ENCODE data around the gene KAZN. TPM values are rescaled to one million over a fixed set of nuclear protein-coding genes. Genes with fewer than 3 reads are reported as not detected.

KAZN gene
- total RNA-seq, 1 donor from 2014 or later: 1.1 TPM

GRCh38 chr1:15051882-15052528 lies 453.5 kb downstream of the KAZN start:
- Mint-ChIP-seq H3K27me3 (no peaks in the 10 kb centered on the region), H3K4me1 (no peaks in the 10 kb centered on the region), H3K36me3 (ENCODE audit: low read depth) (no peaks in the 10 kb centered on the region), H3K4me3 (no peak overlapping the region), H3K9me3 (no peaks in the 10 kb centered on the region), H3K27ac (no peak overlapping the region)
- intact Hi-C loops (cut with micrococcal nuclease): no loop called here
- no peak for DNase-seq

DNA sequence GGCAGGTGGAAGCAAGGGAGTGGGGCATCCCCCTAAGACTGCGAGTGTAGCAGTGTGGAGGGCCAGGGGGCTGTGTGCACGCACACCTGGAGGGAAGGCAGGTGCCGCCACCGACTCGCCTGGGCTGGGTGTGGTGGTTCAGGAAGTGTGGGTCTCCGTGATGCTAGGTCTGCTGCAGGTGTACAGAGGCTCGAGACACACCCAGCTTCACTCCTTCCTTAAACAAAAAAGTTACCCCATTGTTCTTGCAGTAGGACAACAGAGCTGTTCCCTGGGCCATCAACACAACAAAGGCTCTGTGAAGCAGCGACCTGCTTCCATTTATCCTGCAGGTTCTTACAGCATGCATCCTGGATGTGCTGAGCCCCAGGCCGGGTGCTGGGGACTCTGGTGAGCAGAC lies 454.7 kb downstream of the KAZN start:
- H3K27ac Mint-ChIP-seq: no peak overlapping the region
- no peak overlapping the region for H3K4me3 Mint-ChIP-seq
- H3K4me1 Mint-ChIP-seq: no peaks in the 10 kb centered on the region
- H3K27me3 Mint-ChIP-seq: no peaks in the 10 kb centered on the region
- no peaks in the 10 kb centered on the region for H3K36me3 Mint-ChIP-seq (ENCODE audit: low read depth)
- intact Hi-C loops (cut with micrococcal nuclease): no loop called here
- no peak for DNase-seq
- H3K9me3 Mint-ChIP-seq: no peaks in the 10 kb centered on the region

DNA sequence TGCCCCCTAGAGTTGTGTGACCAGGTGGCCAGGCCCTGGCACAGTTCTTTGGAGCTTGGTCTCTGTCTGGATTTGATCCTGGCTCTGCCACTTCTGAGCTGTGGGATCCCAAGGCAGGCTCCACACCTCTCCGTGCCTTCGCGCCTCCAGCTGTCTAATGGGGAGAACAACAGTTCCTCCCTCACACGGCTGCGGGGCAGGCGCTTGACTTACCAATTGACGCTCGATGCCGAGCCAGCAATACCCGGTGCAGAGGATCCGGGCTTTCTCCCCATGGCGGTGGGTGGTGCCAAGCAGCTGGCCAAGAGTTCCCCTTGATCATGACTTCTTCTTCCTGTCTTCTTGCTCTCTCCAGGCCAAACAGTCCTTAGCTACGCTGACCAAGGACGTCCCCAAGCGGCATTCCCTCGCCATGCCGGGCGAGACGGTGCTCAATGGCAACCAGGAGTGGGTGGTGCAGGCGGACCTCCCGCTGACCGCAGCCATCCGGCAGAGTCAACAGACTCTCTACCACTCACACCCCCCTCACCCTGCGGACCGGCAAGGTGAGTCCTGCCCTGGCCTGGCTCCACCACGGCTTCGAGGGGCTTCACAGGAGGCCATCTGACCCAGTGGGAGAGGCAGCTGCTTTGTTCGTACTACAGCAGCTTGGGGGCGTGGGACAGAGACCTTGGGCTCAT lies 457.4 kb downstream of the KAZN start:
- H3K9me3 Mint-ChIP-seq: no peaks in the 10 kb centered on the region
- no peak overlapping the region for H3K4me3 Mint-ChIP-seq
- intact Hi-C loops (cut with micrococcal nuclease): no loop called here
- no peaks in the 10 kb centered on the region for H3K4me1 Mint-ChIP-seq
- no peak overlapping the region for H3K27ac Mint-ChIP-seq
- no peaks in the 10 kb centered on the region for H3K27me3 Mint-ChIP-seq
- no peaks in the 10 kb centered on the region for H3K36me3 Mint-ChIP-seq (ENCODE audit: low read depth)
- DNase-seq: no peak

GRCh38 chr1:15056515-15057285 lies 458.2 kb downstream of the KAZN start:
- no peaks in the 10 kb centered on the region for H3K36me3 Mint-ChIP-seq (ENCODE audit: low read depth)
- no peak overlapping the region for H3K4me3 Mint-ChIP-seq
- H3K9me3 Mint-ChIP-seq: no peaks in the 10 kb centered on the region
- DNase-seq: no peak
- intact Hi-C loops (cut with micrococcal nuclease): no loop called here
- H3K27me3 Mint-ChIP-seq: no peaks in the 10 kb centered on the region
- H3K27ac Mint-ChIP-seq: no peak overlapping the region
- no peaks in the 10 kb centered on the region for H3K4me1 Mint-ChIP-seq

- H3K27ac Mint-ChIP-seq: no peak overlapping the region
- no peaks in the 10 kb centered on the region for H3K9me3 Mint-ChIP-seq
- no peak overlapping the region for H3K4me3 Mint-ChIP-seq
- intact Hi-C loops (cut with micrococcal nuclease): no loop called here
- DNase-seq: no peak
- H3K4me1 Mint-ChIP-seq: no peaks in the 10 kb centered on the region
- no peaks in the 10 kb centered on the region for H3K36me3 Mint-ChIP-seq (ENCODE audit: low read depth)
- no peaks in the 10 kb centered on the region for H3K27me3 Mint-ChIP-seq
These were observed 459.3 kb downstream of the KAZN start for GRCh38 chr1:15057834-15058233.

DNA sequence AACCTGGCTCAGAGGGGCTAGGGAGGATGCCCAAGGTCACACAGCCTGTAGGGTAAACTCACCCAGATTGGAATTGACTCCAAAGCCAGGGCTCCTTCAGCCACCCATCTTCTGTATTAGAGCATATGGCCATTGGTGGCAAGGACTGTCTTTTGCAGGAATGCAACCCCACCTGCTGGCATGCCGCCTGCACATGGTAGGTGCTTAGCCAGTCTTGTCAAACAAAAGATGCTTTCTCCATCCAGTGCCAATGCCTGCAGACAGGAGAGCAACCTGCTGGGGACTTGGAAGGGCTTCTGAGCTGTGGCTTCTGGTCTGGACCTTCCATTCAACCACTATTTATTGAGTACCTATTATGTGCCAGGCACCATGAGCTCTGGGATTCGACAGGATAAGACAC lies 459.8 kb downstream of the KAZN start:
- Mint-ChIP-seq H3K4me1 (no peaks in the 10 kb centered on the region), H3K4me3 (no peak overlapping the region), H3K9me3 (no peaks in the 10 kb centered on the region), H3K27ac (no peak overlapping the region), H3K27me3 (no peaks in the 10 kb centered on the region), H3K36me3 (ENCODE audit: low read depth) (no peaks in the 10 kb centered on the region)
- intact Hi-C loops (cut with micrococcal nuclease): no loop called here
- no peak for DNase-seq

- no peaks in the 10 kb centered on the region for H3K27me3 Mint-ChIP-seq
- intact Hi-C loops (cut with micrococcal nuclease): no loop called here
- H3K4me1 Mint-ChIP-seq: no peaks in the 10 kb centered on the region
- no peaks in the 10 kb centered on the region for H3K36me3 Mint-ChIP-seq (ENCODE audit: low read depth)
- no peak for DNase-seq
- H3K4me3 Mint-ChIP-seq: no peak overlapping the region
- no peak overlapping the region for H3K27ac Mint-ChIP-seq
- H3K9me3 Mint-ChIP-seq: no peaks in the 10 kb centered on the region
These were observed 461.6 kb downstream of the KAZN start for GRCh38 chr1:15060104-15060503.

DNA sequence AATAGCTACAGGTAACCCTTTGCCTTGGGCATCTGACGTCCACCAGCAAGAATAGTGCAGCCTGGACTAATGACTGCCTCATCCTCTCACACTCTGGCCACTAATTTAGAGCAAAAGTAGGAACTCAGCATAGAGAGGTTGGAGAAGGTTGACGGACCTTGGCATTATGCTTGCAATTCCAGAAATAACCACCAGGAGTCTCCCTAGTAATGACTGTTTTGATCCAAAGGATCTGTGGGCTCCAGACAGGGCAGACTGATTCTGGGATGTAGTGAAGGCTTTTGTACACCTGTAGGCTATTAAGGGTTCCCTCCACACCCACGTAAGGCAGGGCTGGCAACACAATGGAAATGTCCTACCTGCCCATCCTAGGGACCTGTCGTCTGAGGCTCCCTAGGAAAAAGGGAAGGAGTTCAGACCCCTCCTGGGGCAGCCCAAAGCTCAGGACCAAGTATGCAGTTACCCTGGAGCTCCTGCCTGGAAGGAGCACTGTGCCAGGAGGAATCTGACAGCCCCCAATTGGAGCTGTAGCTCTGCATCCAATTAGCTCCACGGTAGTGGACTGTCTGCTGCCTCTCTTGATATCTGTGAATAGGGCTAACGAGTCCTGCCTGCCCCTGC lies 464.1 kb downstream of the KAZN start:
- intact Hi-C loops (cut with micrococcal nuclease): no loop called here
- Mint-ChIP-seq H3K27me3 (no peaks in the 10 kb centered on the region), H3K36me3 (ENCODE audit: low read depth) (no peaks in the 10 kb centered on the region), H3K27ac (no peak overlapping the region), H3K4me1 (no peaks in the 10 kb centered on the region), H3K9me3 (no peaks in the 10 kb centered on the region), H3K4me3 (no peak overlapping the region)
- DNase-seq: no peak

DNA sequence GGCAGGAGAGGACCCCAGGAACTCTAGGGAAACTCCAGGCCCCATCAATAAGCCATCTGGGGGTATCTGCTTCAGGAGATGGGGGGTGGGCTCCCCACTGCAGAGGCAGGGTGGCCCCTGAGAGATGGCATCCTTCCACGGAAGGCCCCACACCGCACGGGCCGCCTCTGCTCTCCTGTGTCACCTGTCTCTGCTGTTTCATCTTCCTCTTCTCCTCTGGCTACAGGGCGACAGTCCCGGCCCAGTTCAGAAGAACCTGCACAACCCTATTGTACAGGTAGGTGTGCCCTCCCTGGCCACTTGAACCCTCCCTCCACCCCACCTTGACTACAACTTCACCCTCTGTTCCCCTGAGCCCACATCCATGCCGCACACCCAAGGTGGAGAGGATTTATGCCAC lies 464.9 kb downstream of the KAZN start:
- Mint-ChIP-seq H3K4me3 (no peak overlapping the region), H3K36me3 (ENCODE audit: low read depth) (no peaks in the 10 kb centered on the region)
- intact Hi-C loops (cut with micrococcal nuclease): no loop called here

DNA sequence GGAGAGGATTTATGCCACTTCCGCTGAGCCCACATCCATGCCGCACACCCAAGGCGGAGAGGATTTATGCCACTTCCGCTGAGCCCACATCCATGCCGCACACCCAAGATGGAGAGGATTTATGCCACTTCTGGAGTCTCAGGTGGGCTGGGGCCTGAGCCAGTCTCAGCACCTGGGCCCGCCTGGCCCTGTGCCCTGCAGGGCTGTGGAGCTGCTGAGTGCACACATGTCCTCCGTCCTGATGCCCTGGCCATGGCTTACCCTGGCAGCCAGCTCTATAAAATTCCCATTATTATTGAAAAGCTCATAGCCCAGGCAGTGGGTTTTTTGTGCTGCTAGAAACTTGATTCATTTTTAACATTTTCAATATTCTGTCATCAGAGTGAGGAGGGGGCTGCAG lies 465.3 kb downstream of the KAZN start:
- Mint-ChIP-seq H3K36me3 (ENCODE audit: low read depth) (no peaks in the 10 kb centered on the region), H3K27ac (no peak overlapping the region), H3K9me3 (no peaks in the 10 kb centered on the region), H3K4me3 (no peak overlapping the region), H3K27me3 (no peaks in the 10 kb centered on the region), H3K4me1 (no peaks in the 10 kb centered on the region)
- no peak for DNase-seq
- intact Hi-C loops (cut with micrococcal nuclease): no loop called here

More for the DNA sequence above, 464.9 kb downstream of the KAZN start:
- Mint-ChIP-seq H3K27ac (no peak overlapping the region), H3K4me1 (no peaks in the 10 kb centered on the region), H3K27me3 (no peaks in the 10 kb centered on the region), H3K9me3 (no peaks in the 10 kb centered on the region)
- no peak for DNase-seq

DNA sequence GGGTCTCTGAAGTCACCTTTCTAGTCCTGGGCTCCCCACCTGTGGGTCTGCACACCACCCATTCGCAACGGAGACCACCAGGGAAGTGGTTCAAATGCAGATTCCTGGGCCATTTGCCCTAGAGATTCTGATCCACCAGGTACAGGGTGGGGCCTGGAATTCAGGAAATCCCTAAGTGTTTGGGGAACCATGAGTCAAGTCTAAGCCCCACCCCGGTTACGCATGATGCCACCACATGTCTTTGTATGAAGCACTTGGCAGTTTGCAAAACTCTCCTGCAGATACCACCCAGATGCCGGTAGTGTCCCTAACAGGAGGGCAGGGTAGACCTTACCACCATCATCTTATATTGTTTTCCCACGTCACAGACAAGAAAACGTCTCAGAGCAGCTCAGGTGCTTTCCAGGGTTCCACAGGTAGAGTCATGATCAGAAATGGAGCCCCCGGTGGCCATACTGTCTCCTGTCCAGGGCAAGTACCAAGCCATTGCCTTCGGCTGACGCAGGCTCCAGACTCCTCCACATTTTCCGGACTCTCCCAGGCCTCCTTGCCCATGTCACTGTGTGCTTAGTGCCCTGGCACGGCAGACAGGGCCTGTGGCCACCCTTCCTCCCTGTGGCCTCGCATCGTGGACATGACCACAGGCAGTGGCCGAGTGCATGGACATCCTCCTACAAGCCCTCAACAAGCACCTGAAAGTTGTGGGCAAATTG lies 465.9 kb downstream of the KAZN start:
- H3K36me3 Mint-ChIP-seq (ENCODE audit: low read depth): no peaks in the 10 kb centered on the region
- no peaks in the 10 kb centered on the region for H3K9me3 Mint-ChIP-seq
- DNase-seq: no peak
- no peak overlapping the region for H3K27ac Mint-ChIP-seq
- no peak overlapping the region for H3K4me3 Mint-ChIP-seq
- H3K27me3 Mint-ChIP-seq: no peaks in the 10 kb centered on the region
- intact Hi-C loops (cut with micrococcal nuclease): no loop called here
- no peaks in the 10 kb centered on the region for H3K4me1 Mint-ChIP-seq

GRCh38 chr1:15065291-15065690 lies 466.8 kb downstream of the KAZN start:
- Mint-ChIP-seq H3K4me1 (no peaks in the 10 kb centered on the region), H3K9me3 (no peaks in the 10 kb centered on the region), H3K4me3 (no peak overlapping the region), H3K27ac (no peak overlapping the region), H3K27me3 (no peaks in the 10 kb centered on the region), H3K36me3 (ENCODE audit: low read depth) (no peaks in the 10 kb centered on the region)
- intact Hi-C loops (cut with micrococcal nuclease): no loop called here
- no peak for DNase-seq

DNA sequence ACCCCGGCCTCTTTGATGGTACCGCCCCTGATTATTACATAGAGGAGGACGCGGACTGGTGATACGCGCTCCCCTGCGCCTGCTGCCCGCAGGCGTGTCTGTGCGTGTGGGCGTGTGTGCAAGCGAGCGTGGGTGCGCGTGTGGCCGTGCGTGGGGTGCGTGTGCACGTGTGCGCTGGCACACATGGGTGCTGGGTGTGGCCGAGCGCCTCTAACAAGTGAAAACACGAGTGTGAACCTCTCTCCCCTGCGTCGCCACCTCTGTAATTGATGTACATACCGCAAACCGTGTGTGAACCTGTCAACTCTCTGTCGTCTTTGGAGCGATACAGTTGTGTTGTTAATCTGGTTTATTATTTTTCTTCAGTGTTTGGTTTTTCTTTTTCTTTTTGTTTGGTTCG lies 467.3 kb downstream of the KAZN start:
- no peaks in the 10 kb centered on the region for H3K27me3 Mint-ChIP-seq
- H3K4me3 Mint-ChIP-seq: no peak overlapping the region
- no peaks in the 10 kb centered on the region for H3K4me1 Mint-ChIP-seq
- H3K9me3 Mint-ChIP-seq: no peaks in the 10 kb centered on the region
- no peak overlapping the region for H3K27ac Mint-ChIP-seq
- no peaks in the 10 kb centered on the region for H3K36me3 Mint-ChIP-seq (ENCODE audit: low read depth)
- DNase-seq: no peak
- intact Hi-C loops (cut with micrococcal nuclease): no loop called here

GRCh38 chr1:15066191-15066590 lies 467.7 kb downstream of the KAZN start:
- Mint-ChIP-seq H3K4me3 (no peak overlapping the region), H3K27me3 (no peaks in the 10 kb centered on the region), H3K36me3 (ENCODE audit: low read depth) (no peaks in the 10 kb centered on the region), H3K9me3 (no peaks in the 10 kb centered on the region), H3K4me1 (no peaks in the 10 kb centered on the region), H3K27ac (no peak overlapping the region)
- intact Hi-C loops (cut with micrococcal nuclease): no loop called here
- DNase-seq: no peak

Data from activated CD4-positive, alpha-beta T cell treated with anti-CD3 and anti-CD28 coated beads, Interleukin-2, amount 10 ng/mL, durations not matched to agents 24 days and 14 days (primary cell).